Esophagus squamous epithelium (tissue), 5 donors: Measurements from ENCODE around the gene MRPL54. TPM values are rescaled to one million over a fixed set of nuclear protein-coding genes. Genes with fewer than 3 reads are reported as not detected.

Source experiments
- DNase-seq: peaks from one replicate; lab custom pipeline; 2025; lab: John Stamatoyannopoulos, UW
- H3K27ac ChIP-seq, 4 donors: fragments of 200-600 bp; sonication (generic); one replicate each; pipeline ENCODE4 v1.5.1; 2016 to 2019; ENCODE audit warnings: mild to moderate bottlenecking in 1 of 4
- H3K27me3 ChIP-seq, 4 donors: fragments of 200-600 bp; sonication (generic); 1 replicate in 3 of 4; 2 replicates in 1 of 4; pipeline versions ENCODE4 v1.5.1 to v1.6.0; 2017 to 2021; ENCODE audit warnings: antibody characterized with exemption in 1 of 4
- H3K36me3 ChIP-seq, 3 donors: fragments of 200-600 bp; sonication (generic); one replicate each; pipeline ENCODE4 v1.5.1; 2016 to 2019
- H3K4me1 ChIP-seq, 3 donors: fragments of 200-600 bp; sonication (generic); one replicate each; pipeline ENCODE4 v1.5.1; 2017 to 2019
- H3K4me3 ChIP-seq, 4 donors: fragments of 200-600 bp; sonication (generic); 1 replicate in 3 of 4; 2 replicates in 1 of 4; pipeline ENCODE4 v1.5.1; 2016 to 2019; ENCODE audit warnings: mild to moderate bottlenecking in 2 of 4, moderate library complexity in 1 of 4
- H3K9me3 ChIP-seq, 3 donors: fragments of 200-600 bp; sonication (generic); one replicate each; pipeline ENCODE4 v1.5.1; 2016 to 2019
- CTCF ChIP-seq, 6 experiments: fragments of 450-650 bp in 4 of 6; fragments of 200-600 bp in 2 of 6; sonication (generic) in 2 of 6; IDR thresholded peaks; one replicate each; pipeline ENCODE4 v1.5.1; 2016 to 2019; ENCODE audit warnings: antibody characterized with exemption in 6 of 6, mild to moderate bottlenecking in 4 of 6, moderate library complexity in 4 of 6
- POLR2A ChIP-seq, 4 donors: fragments of 450-650 bp; IDR thresholded peaks; one replicate each; pipeline ENCODE4 v1.6.1; 2017; ENCODE audit warnings: antibody characterized with exemption in 4 of 4, mild to moderate bottlenecking in 4 of 4, moderate library complexity in 3 of 4
- WGBS, 2 donors: methylation state at CpG; one replicate each; pipeline ENCODE4 v1.1.5; 2018; 5-methylcytosine and 5-hydroxymethylcytosine counted together
- intact Hi-C: fragments of 100-400 bp; cut with DNase I; formaldehyde crosslinking; loops from one replicate; pipeline ENCODE4 v1.15.0; 2022
- total RNA-seq, 4 donors: library from RNA; depleted of rRNA; stranded (reverse); fragments of >200 nt; gene quantifications; one replicate each; pipeline ENCODE4 v1.1.0, GENCODE V29; 2016
- donor health status: DM: yes; HTN: yes; CAD: no.

Gene MRPL54
- total RNA-seq, 4 donors from 2014 or later: 50.2 to 79.9 (median 60.9) TPM

- Histone ChIP-seq H3K27me3 (peaks cover 0 to 6% (median 0%) of the 10 kb centered on the region in 4 donors), H3K27ac (no peak overlapping the region), H3K36me3 (peaks cover 9 to 24% (median 16%) of the 10 kb centered on the region in 3 donors), H3K9me3 (no peaks in the 10 kb centered on the region), H3K4me3 (no peak overlapping the region), H3K4me1 (no peaks in the 10 kb centered on the region)
- intact Hi-C loops: no loop called here
- DNase-seq: no peak
- TF ChIP-seq POLR2A (IDR thresholded peaks at IDR 0.05) (no peak), CTCF (IDR thresholded peaks at IDR 0.05) (no peak)
- 65 to 71% methylated on average over 19 to 20 of the region's 31 CpGs for WGBS, 2 donors
These were observed 16.0 kb upstream of the MRPL54 start for GRCh38 chr19:3746371-3747056.

GRCh38 chr19:3748965-3749364 lies 13.5 kb upstream of the MRPL54 start:
- DNase-seq: no peak
- TF ChIP-seq POLR2A (IDR thresholded peaks at IDR 0.05) (no peak), CTCF (IDR thresholded peaks at IDR 0.05) (no peak)
- intact Hi-C loops: no loop called here
- H3K36me3 ChIP-seq: peaks cover 18 to 49% (median 22%) of the 10 kb centered on the region in 3 donors
- no peak overlapping the region for H3K4me3 ChIP-seq
- no peaks in the 10 kb centered on the region for H3K9me3 ChIP-seq
- peaks cover 0 to 6% (median 0%) of the 10 kb centered on the region in 4 donors for H3K27me3 ChIP-seq
- H3K4me1 ChIP-seq: no peaks in the 10 kb centered on the region
- WGBS, 2 donors: 65 to 87% methylated on average over 8 of the region's 8 CpGs
- no peak overlapping the region for H3K27ac ChIP-seq

- Histone ChIP-seq H3K27ac (no peak overlapping the region), H3K27me3 (peaks cover 0 to 6% (median 0%) of the 10 kb centered on the region in 4 donors), H3K9me3 (no peaks in the 10 kb centered on the region), H3K4me3 (no peak overlapping the region), H3K36me3 (peaks cover 18 to 54% (median 22%) of the 10 kb centered on the region in 3 donors), H3K4me1 (no peaks in the 10 kb centered on the region)
- TF ChIP-seq CTCF (IDR thresholded peaks at IDR 0.05): no peak
- no peak for TF ChIP-seq POLR2A (IDR thresholded peaks at IDR 0.05)
- DNase-seq: no peak
- WGBS, 2 donors: 95 to 100% methylated on average over 2 of the region's 2 CpGs
- intact Hi-C loops: no loop called here
These were observed 12.3 kb upstream of the MRPL54 start for GRCh38 chr19:3750211-3750610.

- Histone ChIP-seq H3K27ac (no peak overlapping the region), H3K4me3 (no peak overlapping the region), H3K36me3 (peaks cover 20 to 54% (median 22%) of the 10 kb centered on the region in 3 donors), H3K4me1 (no peaks in the 10 kb centered on the region), H3K27me3 (peaks cover 0 to 6% (median 0%) of the 10 kb centered on the region in 4 donors), H3K9me3 (no peaks in the 10 kb centered on the region)
- DNase-seq: no peak
- WGBS, 2 donors: 92 to 96% methylated on average over 8 to 11 of the region's 30 CpGs
- TF ChIP-seq CTCF (IDR thresholded peaks at IDR 0.05) (no peak), POLR2A (IDR thresholded peaks at IDR 0.05) (no peak)
- intact Hi-C loops: no loop called here
These were observed 11.2 kb upstream of the MRPL54 start for GRCh38 chr19:3751236-3751635.

GRCh38 chr19:3752492-3752891 lies 10.0 kb upstream of the MRPL54 start:
- intact Hi-C loops: no loop called here
- WGBS, 2 donors: no CpG with 5 or more reads among the region's 25 CpGs
- Histone ChIP-seq H3K4me3 (no peak overlapping the region), H3K27ac (no peak overlapping the region), H3K27me3 (no peaks in the 10 kb centered on the region), H3K4me1 (no peaks in the 10 kb centered on the region), H3K9me3 (no peaks in the 10 kb centered on the region), H3K36me3 (peaks cover 22 to 62% (median 26%) of the 10 kb centered on the region in 3 donors)
- TF ChIP-seq CTCF (IDR thresholded peaks at IDR 0.05) (no peak), POLR2A (IDR thresholded peaks at IDR 0.05) (no peak)
- no peak for DNase-seq
